HepG2 (cell line): ENCODE measurements around the gene CDIP1. TPM values are rescaled to one million over a fixed set of nuclear protein-coding genes. Genes with fewer than 3 reads are reported as not detected.

Source experiments
- ATAC-seq: fragments of 200-7000 bp; cut with Tn5 transposase; 3 replicates; pipeline ENCODE4 v1.9.1; 2020; ENCODE audit warnings: mild to moderate bottlenecking, moderate library complexity
- BruUV-seq: library from RNA; stranded (reverse); fragments of 400-500 nt; replicated peaks from 2 replicates; lab custom pipeline; 2021; lab: Mats Ljungman, UMichigan
- CTCF ChIA-PET: fragments of 300-600 bp; formaldehyde crosslinking; extraction: SDS; loops from one replicate; lab custom pipeline; 2021; ENCODE audit warnings: low total read pairs, inconsistent platforms, low intra/inter-chr PET ratio; lab: Yijun Ruan, JAX
- POLR2A ChIA-PET: fragments of 350-600 bp; sonication (Branson Sonifier 250); formaldehyde crosslinking; loops from one replicate; lab custom pipeline; 2020; ENCODE audit warnings: antibody characterized with exemption, inconsistent platforms; lab: Yijun Ruan, JAX
- DNase-seq: peaks from one replicate; pipeline ENCODE4 v3.0.0-alpha.2; 2015; ENCODE audit warnings: low spot score
- FAIRE-seq: peaks from 3 replicates; lab custom pipeline; 2011; peaks lifted over from hg19 to GRCh38; lab: Jason Lieb, UNC
- H2AFZ ChIP-seq: one replicate; pipeline ENCODE4 v1.6.1; 2011; ENCODE audit warnings: low read length, inconsistent platforms
- H3K27ac ChIP-seq: fragments of 300-600 bp; 3 replicates; pipeline ENCODE4 v1.8.0; 2011; ENCODE audit warnings: mixed run types, mild to moderate bottlenecking, mixed read lengths, low read length, inconsistent platforms; ENCODE audit not compliant: insufficient read depth; ENCODE audit errors: extremely low read length
- H3K27me3 ChIP-seq, 2 experiments: fragments of 200-600 bp in 1 of 2; 2 replicates in 1 of 2; 3 replicates in 1 of 2; pipeline versions ENCODE4 v1.6.0 to v1.8.0; 2011; ENCODE audit warnings: low read length in 2 of 2, mild to moderate bottlenecking in 2 of 2, moderate library complexity in 2 of 2, inconsistent platforms in 1 of 2; ENCODE audit not compliant: insufficient read depth in 2 of 2, control insufficient read depth in 1 of 2
- H3K36me3 ChIP-seq, 2 experiments: fragments of 200-600 bp in 1 of 2; replicated peaks in 1 of 2; 2 replicates in 1 of 2; 3 replicates in 1 of 2; pipeline versions ENCODE4 v1.5.1 to v1.8.0; 2011; ENCODE audit warnings: low read length in 2 of 2, inconsistent platforms in 1 of 2; ENCODE audit not compliant: insufficient read depth in 2 of 2, control insufficient read depth in 1 of 2
- H3K4me1 ChIP-seq: 2 replicates; pipeline ENCODE4 v1.5.1; 2012; ENCODE audit warnings: low read length, inconsistent platforms; ENCODE audit not compliant: insufficient read depth
- H3K4me2 ChIP-seq: 2 replicates; pipeline ENCODE4 v1.6.0; 2011; ENCODE audit warnings: low read depth, low read length, inconsistent platforms
- H3K4me3 ChIP-seq, 3 experiments: fragments of 200-600 bp in 1 of 3; sonication (generic), shearing (Covaris generic) in 1 of 3; replicated peaks in 1 of 3; 2 replicates each; pipeline ENCODE4 v1.5.1; 2011 to 2016; ENCODE audit warnings: low read length in 3 of 3, inconsistent platforms in 2 of 3, low read depth in 2 of 3, mild to moderate bottlenecking in 2 of 3, control low read depth in 1 of 3, mixed read lengths in 1 of 3; ENCODE audit not compliant: insufficient read depth in 1 of 3
- H3K79me2 ChIP-seq: one replicate; pipeline ENCODE4 v1.6.1; 2011; ENCODE audit warnings: low read length, inconsistent platforms; ENCODE audit not compliant: insufficient read depth
- H3K9ac ChIP-seq: 2 replicates; pipeline ENCODE4 v1.6.0; 2011; ENCODE audit warnings: mild to moderate bottlenecking, low read depth, low read length, inconsistent platforms; ENCODE audit not compliant: insufficient read depth
- H3K9me3 ChIP-seq: 2 replicates; pipeline ENCODE4 v1.5.1; 2012; ENCODE audit warnings: mild to moderate bottlenecking, low read length
- H4K20me1 ChIP-seq: 2 replicates; pipeline ENCODE4 v1.6.0; 2011; ENCODE audit warnings: inconsistent platforms, mild to moderate bottlenecking, low read length, moderate library complexity; ENCODE audit not compliant: insufficient read depth
- MAFK ChIP-seq, 2 experiments: IDR thresholded peaks in 1 of 2; conservative IDR thresholded peaks in 1 of 2; 2 replicates each; pipeline ENCODE4 v1.6.1; 2011; ENCODE audit warnings: improper control_type of control experiment in 2 of 2, low read length in 2 of 2
- NAIF1 ChIP-seq: sonication (generic); formaldehyde crosslinking; IDR thresholded peaks from 2 replicates; pipeline ENCODE4 v1.5.0; 2020; ENCODE audit warnings: mild to moderate bottlenecking, missing genetic modification reagents, borderline replicate concordance
- NCOA2 ChIP-seq: sonication (generic); formaldehyde crosslinking; IDR thresholded peaks from 2 replicates; pipeline ENCODE4 v1.8.0; 2022; ENCODE audit warnings: inconsistent platforms
- NFIB ChIP-seq: sonication (generic); formaldehyde crosslinking; IDR thresholded peaks from 2 replicates; pipeline ENCODE4 v1.9.0; 2021; ENCODE audit warnings: missing genetic modification reagents, mild to moderate bottlenecking, borderline replicate concordance
- REPIN1 ChIP-seq: sonication (generic); formaldehyde crosslinking; IDR thresholded peaks from 2 replicates; pipeline ENCODE4 v1.8.0; 2022; ENCODE audit warnings: missing genetic modification reagents, low read depth, mild to moderate bottlenecking, borderline replicate concordance
- SALL1 ChIP-seq: sonication (generic); formaldehyde crosslinking; IDR thresholded peaks from 2 replicates; pipeline ENCODE4 v1.8.0; 2022; ENCODE audit warnings: mild to moderate bottlenecking, missing genetic modification reagents
- SATB2 ChIP-seq: sonication (generic); formaldehyde crosslinking; IDR thresholded peaks from 2 replicates; pipeline ENCODE4 v1.5.0; 2020; ENCODE audit warnings: missing genetic modification reagents
- SP1 ChIP-seq, 2 experiments: fragments of 450-650 bp in 1 of 2; sonication (generic) in 1 of 2; formaldehyde crosslinking in 1 of 2; IDR thresholded peaks; 2 replicates each; pipeline versions ENCODE4 v1.4.0 to v1.6.1; 2016 to 2020; ENCODE audit warnings: missing genetic modification reagents in 1 of 2
- ZBTB7A ChIP-seq: sonication (generic); formaldehyde crosslinking; IDR thresholded peaks from 2 replicates; pipeline ENCODE4 v1.8.0; 2022; ENCODE audit warnings: mild to moderate bottlenecking, missing genetic modification reagents
- ZNF629 ChIP-seq: sonication (generic); formaldehyde crosslinking; conservative IDR thresholded peaks from 2 replicates; pipeline ENCODE4 v1.5.0; 2020; ENCODE audit warnings: missing genetic modification reagents
- ZNF772 ChIP-seq: sonication (generic); formaldehyde crosslinking; IDR thresholded peaks from 2 replicates; pipeline ENCODE4 v1.5.0; 2020; ENCODE audit warnings: mild to moderate bottlenecking, missing genetic modification reagents
- WGBS: methylation state at CpG from one replicate; pipeline ENCODE4 v1.1.6; 2017; ENCODE audit warnings: low lambda C conversion rate; 5-methylcytosine and 5-hydroxymethylcytosine counted together
- in situ Hi-C: cut with HindIII; loops from 2 replicates; pipeline ENCODE4 v1.10.0; 2017; ENCODE audit warnings: low pct_unique_long_range_greater_than_20kb; ENCODE audit not compliant: extremely low pct_ligation_motif_present
- intact Hi-C: fragments of 100-400 bp; cut with micrococcal nuclease; formaldehyde crosslinking; loops from one replicate; pipeline ENCODE4 v1.10.0; 2022; ENCODE audit not compliant: unreplicated experiment
- polyA plus RNA-seq, 8 experiments: library from polyadenylated mRNA; depleted of rRNA in 3 of 8; stranded (reverse) in 7 of 8; unstranded in 1 of 8; fragments of >200 nt; fragmentation: Illumina TruSeq in 4 of 8; extraction: Trizol in 4 of 8; gene quantifications; 2 replicates each; pipeline versions ENCODE4 v1.2.1 to v1.2.3, GENCODE V29; 2011 to 2016; ENCODE audit warnings: low read depth in 4 of 8, missing spikeins in 1 of 8, mixed read lengths in 1 of 8; ENCODE audit not compliant: insufficient read depth in 1 of 8
- total RNA-seq, 5 experiments: library from RNA; depleted of rRNA; stranded (reverse); fragments of >200 nt; fragmentation: Illumina TruSeq; extraction: Trizol; gene quantifications; 2 replicates each; pipeline ENCODE4 v1.2.3, GENCODE V29; 2016; ENCODE audit warnings: low read depth in 1 of 5
- TF ChIP-seq, protein P1 (sequence below): sonication (generic); formaldehyde crosslinking; IDR thresholded peaks from 2 replicates; pipeline ENCODE4 v1.8.1; 2022; ENCODE audit warnings: low read depth, mild to moderate bottlenecking, missing genetic modification reagents
- TF ChIP-seq, protein P2 (sequence below), 2 experiments: IDR thresholded peaks; 2 replicates each; pipeline ENCODE4 v1.6.1; 2011 to 2012; ENCODE audit warnings: low read length in 2 of 2, borderline replicate concordance in 1 of 2, low read depth in 1 of 2, mild to moderate bottlenecking in 1 of 2, moderate library complexity in 1 of 2
- TF ChIP-seq, protein P3 (sequence below): sonication (generic); formaldehyde crosslinking; IDR thresholded peaks from 2 replicates; pipeline ENCODE4 v1.4.0; 2020; ENCODE audit warnings: missing genetic modification reagents
- TF ChIP-seq, protein P4 (sequence below): IDR thresholded peaks from 2 replicates; pipeline ENCODE4 v1.6.1; 2016; ENCODE audit warnings: control low read depth

Gene CDIP1
- total and polyA plus RNA-seq, 2 of the 13 experiments (the other 11 are each of a cell fraction or from before 2014, with no cell fraction given) = 31.2 to 56.7 TPM

DNA sequence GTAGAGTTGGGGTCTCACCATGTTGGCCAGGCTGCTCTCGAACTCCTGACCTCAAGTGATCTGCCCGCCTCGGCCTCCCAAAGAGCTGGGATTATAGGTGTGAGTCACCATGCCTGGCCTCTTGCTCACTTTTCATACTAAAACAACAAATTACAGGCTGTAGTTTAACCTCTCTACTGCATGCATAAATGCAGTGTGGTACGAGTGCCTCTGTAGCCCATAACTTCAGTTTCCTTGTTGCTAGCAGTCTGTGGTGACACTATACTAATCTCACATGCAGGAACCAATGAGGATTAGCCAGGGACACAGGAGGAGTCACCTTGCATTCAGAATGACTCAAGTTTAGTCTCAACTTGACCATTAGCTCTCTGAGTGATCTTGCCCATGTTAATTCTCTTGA is 42.3 kb downstream of the CDIP1 start:
- Histone ChIP-seq H3K4me2 (no peak overlapping the region), H3K27ac (no peak overlapping the region), H3K9ac (no peak overlapping the region), H3K36me3 (peaks cover 3 to 13% of the 10 kb centered on the region in 2 experiments; a peak in 3 of 5 replicates), H3K9me3 (no peaks in the 10 kb centered on the region), H4K20me1 (peaks cover 11% of the 10 kb centered on the region; the same call in 1 of the 2 replicates), H3K4me3 (no peak overlapping the region), H2AFZ (no peak overlapping the region), H3K79me2 (peaks cover 38% of the 10 kb centered on the region), H3K27me3 (no peaks in the 10 kb centered on the region), H3K4me1 (peaks cover 48% of the 10 kb centered on the region)
- BruUV-seq = no TSS peak
- intact Hi-C loops (loop anchor here (10.0 kb wide), 1 partner anchor 68 kb away; no protein-coding TSS in a partner anchor), in situ Hi-C loops (no loop called here)
- WGBS = 93% methylated on average over 3 of the region's 4 CpGs
- FAIRE-seq (no peak), ATAC-seq (no peak), DNase-seq (no peak)
- ChIA-PET POLR2A (interaction anchor here (0.7 kb wide), 1 partner anchor 19 kb away, joined by 3 read pairs; no protein-coding TSS in a partner anchor), CTCF (no interaction called here)
- TF ChIP-seq ZNF629 (CRISPR knock-in tag) (no peak), SP1 (IDR thresholded peaks at IDR 0.05) (no peak), SP1 (CRISPR knock-in tag; IDR thresholded peaks at IDR 0.05) (no peak), SALL1 (CRISPR knock-in tag) (no peak), ZBTB7A (CRISPR knock-in tag) (no peak), MAFK (conservative IDR thresholded peaks at IDR 0.05 in 1 of 2, IDR thresholded peaks at IDR 0.05 in 1 of 2; ENCODE audit: low read length in 2 of 2) (no peak), SATB2 (no peak), NAIF1 (CRISPR knock-in tag) (no peak), ZNF772 (CRISPR knock-in tag) (no peak), NFIB (CRISPR knock-in tag) (no peak), REPIN1 (CRISPR knock-in tag) (no peak), NCOA2 (no peak)
- TF ChIP-seq, protein P1, sequence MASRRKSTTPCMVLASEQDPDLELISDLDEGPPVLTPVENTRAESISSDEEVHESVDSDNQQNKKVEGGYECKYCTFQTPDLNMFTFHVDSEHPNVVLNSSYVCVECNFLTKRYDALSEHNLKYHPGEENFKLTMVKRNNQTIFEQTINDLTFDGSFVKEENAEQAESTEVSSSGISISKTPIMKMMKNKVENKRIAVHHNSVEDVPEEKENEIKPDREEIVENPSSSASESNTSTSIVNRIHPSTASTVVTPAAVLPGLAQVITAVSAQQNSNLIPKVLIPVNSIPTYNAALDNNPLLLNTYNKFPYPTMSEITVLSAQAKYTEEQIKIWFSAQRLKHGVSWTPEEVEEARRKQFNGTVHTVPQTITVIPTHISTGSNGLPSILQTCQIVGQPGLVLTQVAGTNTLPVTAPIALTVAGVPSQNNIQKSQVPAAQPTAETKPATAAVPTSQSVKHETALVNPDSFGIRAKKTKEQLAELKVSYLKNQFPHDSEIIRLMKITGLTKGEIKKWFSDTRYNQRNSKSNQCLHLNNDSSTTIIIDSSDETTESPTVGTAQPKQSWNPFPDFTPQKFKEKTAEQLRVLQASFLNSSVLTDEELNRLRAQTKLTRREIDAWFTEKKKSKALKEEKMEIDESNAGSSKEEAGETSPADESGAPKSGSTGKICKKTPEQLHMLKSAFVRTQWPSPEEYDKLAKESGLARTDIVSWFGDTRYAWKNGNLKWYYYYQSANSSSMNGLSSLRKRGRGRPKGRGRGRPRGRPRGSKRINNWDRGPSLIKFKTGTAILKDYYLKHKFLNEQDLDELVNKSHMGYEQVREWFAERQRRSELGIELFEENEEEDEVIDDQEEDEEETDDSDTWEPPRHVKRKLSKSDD (CRISPR knock-in tag) = no peak
- TF ChIP-seq, protein P2, sequence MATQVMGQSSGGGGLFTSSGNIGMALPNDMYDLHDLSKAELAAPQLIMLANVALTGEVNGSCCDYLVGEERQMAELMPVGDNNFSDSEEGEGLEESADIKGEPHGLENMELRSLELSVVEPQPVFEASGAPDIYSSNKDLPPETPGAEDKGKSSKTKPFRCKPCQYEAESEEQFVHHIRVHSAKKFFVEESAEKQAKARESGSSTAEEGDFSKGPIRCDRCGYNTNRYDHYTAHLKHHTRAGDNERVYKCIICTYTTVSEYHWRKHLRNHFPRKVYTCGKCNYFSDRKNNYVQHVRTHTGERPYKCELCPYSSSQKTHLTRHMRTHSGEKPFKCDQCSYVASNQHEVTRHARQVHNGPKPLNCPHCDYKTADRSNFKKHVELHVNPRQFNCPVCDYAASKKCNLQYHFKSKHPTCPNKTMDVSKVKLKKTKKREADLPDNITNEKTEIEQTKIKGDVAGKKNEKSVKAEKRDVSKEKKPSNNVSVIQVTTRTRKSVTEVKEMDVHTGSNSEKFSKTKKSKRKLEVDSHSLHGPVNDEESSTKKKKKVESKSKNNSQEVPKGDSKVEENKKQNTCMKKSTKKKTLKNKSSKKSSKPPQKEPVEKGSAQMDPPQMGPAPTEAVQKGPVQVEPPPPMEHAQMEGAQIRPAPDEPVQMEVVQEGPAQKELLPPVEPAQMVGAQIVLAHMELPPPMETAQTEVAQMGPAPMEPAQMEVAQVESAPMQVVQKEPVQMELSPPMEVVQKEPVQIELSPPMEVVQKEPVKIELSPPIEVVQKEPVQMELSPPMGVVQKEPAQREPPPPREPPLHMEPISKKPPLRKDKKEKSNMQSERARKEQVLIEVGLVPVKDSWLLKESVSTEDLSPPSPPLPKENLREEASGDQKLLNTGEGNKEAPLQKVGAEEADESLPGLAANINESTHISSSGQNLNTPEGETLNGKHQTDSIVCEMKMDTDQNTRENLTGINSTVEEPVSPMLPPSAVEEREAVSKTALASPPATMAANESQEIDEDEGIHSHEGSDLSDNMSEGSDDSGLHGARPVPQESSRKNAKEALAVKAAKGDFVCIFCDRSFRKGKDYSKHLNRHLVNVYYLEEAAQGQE (IDR thresholded peaks at IDR 0.05; ENCODE audit: borderline replicate concordance in 1 of 2, low read depth in 1 of 2, low read length in 2 of 2) = no peak
- TF ChIP-seq, protein P3, sequence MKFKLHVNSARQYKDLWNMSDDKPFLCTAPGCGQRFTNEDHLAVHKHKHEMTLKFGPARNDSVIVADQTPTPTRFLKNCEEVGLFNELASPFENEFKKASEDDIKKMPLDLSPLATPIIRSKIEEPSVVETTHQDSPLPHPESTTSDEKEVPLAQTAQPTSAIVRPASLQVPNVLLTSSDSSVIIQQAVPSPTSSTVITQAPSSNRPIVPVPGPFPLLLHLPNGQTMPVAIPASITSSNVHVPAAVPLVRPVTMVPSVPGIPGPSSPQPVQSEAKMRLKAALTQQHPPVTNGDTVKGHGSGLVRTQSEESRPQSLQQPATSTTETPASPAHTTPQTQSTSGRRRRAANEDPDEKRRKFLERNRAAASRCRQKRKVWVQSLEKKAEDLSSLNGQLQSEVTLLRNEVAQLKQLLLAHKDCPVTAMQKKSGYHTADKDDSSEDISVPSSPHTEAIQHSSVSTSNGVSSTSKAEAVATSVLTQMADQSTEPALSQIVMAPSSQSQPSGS (CRISPR knock-in tag) = no peak
- TF ChIP-seq, protein P4, sequence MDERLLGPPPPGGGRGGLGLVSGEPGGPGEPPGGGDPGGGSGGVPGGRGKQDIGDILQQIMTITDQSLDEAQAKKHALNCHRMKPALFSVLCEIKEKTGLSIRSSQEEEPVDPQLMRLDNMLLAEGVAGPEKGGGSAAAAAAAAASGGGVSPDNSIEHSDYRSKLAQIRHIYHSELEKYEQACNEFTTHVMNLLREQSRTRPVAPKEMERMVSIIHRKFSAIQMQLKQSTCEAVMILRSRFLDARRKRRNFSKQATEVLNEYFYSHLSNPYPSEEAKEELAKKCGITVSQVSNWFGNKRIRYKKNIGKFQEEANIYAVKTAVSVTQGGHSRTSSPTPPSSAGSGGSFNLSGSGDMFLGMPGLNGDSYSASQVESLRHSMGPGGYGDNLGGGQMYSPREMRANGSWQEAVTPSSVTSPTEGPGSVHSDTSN = no peak
